ENCODE data around the gene TNFRSF1B. TPM values are rescaled to one million over a fixed set of nuclear protein-coding genes. Genes with fewer than 3 reads are reported as not detected.

TNFRSF1B gene
- total RNA-seq, 1 experiment from 2014 or later: 0.92 TPM

GRCh38 chr1:12141163-12141850 lies 25.5 kb upstream of the TNFRSF1B start:
- DNase-seq (ENCODE audit: extremely low read depth, low read depth): no peak

GRCh38 chr1:12142141-12142823 lies 24.5 kb upstream of the TNFRSF1B start:
- DNase-seq (ENCODE audit: extremely low read depth, low read depth): no peak

- DNase-seq (ENCODE audit: extremely low read depth, low read depth): no peak
Measured at GRCh38 chr1:12142891-12143630, 23.7 kb upstream of the TNFRSF1B start.

GRCh38 chr1:12143631-12144155 lies 23.1 kb upstream of the TNFRSF1B start:
- DNase-seq (ENCODE audit: extremely low read depth, low read depth): peak; percentile 22

- no peak for DNase-seq (ENCODE audit: extremely low read depth, low read depth)
Measured at GRCh38 chr1:12144236-12144635, 22.6 kb upstream of the TNFRSF1B start.

GRCh38 chr1:12144969-12145368 lies 21.8 kb upstream of the TNFRSF1B start:
- no peak for DNase-seq (ENCODE audit: extremely low read depth, low read depth)

GRCh38 chr1:12145616-12146342 lies 21.0 kb upstream of the TNFRSF1B start:
- no peak for DNase-seq (ENCODE audit: extremely low read depth, low read depth)

GRCh38 chr1:12146343-12147112 lies 20.3 kb upstream of the TNFRSF1B start:
- no peak for DNase-seq (ENCODE audit: extremely low read depth, low read depth)

GRCh38 chr1:12147201-12147701 lies 19.5 kb upstream of the TNFRSF1B start:
- DNase-seq (ENCODE audit: extremely low read depth, low read depth): no peak

GRCh38 chr1:12148160-12148957 lies 18.4 kb upstream of the TNFRSF1B start:
- DNase-seq (ENCODE audit: extremely low read depth, low read depth): no peak

- no peak for DNase-seq (ENCODE audit: extremely low read depth, low read depth)
Measured at GRCh38 chr1:12148958-12149790, 17.6 kb upstream of the TNFRSF1B start.

GRCh38 chr1:12149791-12150175 lies 17.0 kb upstream of the TNFRSF1B start:
- no peak for DNase-seq (ENCODE audit: extremely low read depth, low read depth)

- DNase-seq (ENCODE audit: extremely low read depth, low read depth): no peak
Measured at GRCh38 chr1:12150456-12151200, 16.2 kb upstream of the TNFRSF1B start.

GRCh38 chr1:12151465-12151864 lies 15.3 kb upstream of the TNFRSF1B start:
- no peak for DNase-seq (ENCODE audit: extremely low read depth, low read depth)

GRCh38 chr1:12152113-12152891 lies 14.5 kb upstream of the TNFRSF1B start:
- DNase-seq (ENCODE audit: extremely low read depth, low read depth): no peak

GRCh38 chr1:12153181-12153785 lies 13.5 kb upstream of the TNFRSF1B start:
- DNase-seq (ENCODE audit: extremely low read depth, low read depth): no peak
